ENCODE results near the gene RAB31. TPM values are rescaled to one million over a fixed set of nuclear protein-coding genes. Genes with fewer than 3 reads are reported as not detected.

The RAB31 gene
- total and polyA plus RNA-seq, 2 experiments from 2014 or later, result 8.7 to 27.7 TPM

DNA sequence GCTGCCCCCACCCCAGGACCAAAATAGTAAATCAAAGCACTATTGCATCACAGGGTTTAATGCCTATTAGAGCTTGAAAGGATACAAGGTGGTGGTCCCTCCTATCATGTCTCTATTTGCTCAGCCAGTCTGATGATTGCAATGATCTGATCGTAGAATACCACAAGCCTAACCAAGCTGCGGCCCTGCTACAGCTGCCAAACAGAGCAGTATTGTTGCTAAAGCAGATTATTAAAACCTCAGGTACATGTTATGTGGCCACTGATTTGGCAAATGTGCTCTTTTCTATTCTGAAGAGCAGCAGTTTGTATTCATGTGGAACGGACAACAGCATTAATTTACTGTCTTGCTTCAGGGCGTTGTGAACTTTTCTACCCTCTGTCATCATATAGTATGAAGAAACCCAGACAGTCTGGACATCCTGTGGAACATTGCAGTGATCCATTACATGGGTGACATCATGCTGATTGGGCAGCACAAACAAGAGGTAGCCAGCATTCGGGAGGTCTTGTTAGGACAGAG is 197.4 kb downstream of the RAB31 start:
- Histone ChIP-seq H3K4me3 (no peak overlapping the region), H3K36me3 (no peaks in the 10 kb centered on the region), H3K9me3 (ENCODE audit: low read depth) (no peaks in the 10 kb centered on the region), H3K27me3 (no peaks in the 10 kb centered on the region), H3K27ac (no peak overlapping the region), H3K4me1 (ENCODE audit: low read depth) (no peaks in the 10 kb centered on the region)
- peak in 1 of 2 donors; percentile 73 for DNase-seq (ENCODE audit: low read depth in 1 of 2, low spot score in 1 of 2)
- TF ChIP-seq, protein P1, sequence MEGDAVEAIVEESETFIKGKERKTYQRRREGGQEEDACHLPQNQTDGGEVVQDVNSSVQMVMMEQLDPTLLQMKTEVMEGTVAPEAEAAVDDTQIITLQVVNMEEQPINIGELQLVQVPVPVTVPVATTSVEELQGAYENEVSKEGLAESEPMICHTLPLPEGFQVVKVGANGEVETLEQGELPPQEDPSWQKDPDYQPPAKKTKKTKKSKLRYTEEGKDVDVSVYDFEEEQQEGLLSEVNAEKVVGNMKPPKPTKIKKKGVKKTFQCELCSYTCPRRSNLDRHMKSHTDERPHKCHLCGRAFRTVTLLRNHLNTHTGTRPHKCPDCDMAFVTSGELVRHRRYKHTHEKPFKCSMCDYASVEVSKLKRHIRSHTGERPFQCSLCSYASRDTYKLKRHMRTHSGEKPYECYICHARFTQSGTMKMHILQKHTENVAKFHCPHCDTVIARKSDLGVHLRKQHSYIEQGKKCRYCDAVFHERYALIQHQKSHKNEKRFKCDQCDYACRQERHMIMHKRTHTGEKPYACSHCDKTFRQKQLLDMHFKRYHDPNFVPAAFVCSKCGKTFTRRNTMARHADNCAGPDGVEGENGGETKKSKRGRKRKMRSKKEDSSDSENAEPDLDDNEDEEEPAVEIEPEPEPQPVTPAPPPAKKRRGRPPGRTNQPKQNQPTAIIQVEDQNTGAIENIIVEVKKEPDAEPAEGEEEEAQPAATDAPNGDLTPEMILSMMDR (IDR thresholded peaks at IDR 0.05; ENCODE audit: low read depth, low read length), result no peak

DNA sequence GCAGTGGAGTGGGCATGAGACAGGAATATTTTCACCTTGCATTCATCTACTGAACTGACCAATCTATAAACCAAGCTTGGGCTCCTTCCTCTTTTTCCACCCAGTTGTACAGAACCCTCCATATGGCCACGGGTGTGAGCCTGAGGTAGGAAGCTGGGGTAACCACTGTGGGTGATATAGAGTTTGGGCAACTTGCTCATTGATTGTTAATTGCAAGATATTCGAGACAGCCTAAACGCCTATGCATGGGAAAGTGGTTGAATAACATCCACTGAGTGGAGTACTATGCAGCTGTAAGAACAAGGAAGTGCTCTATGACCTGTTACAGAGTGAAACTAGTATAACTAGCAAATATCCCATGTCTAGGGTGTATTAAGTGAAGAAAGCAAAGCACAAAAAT is 198.4 kb downstream of the RAB31 start:
- TF ChIP-seq, protein P1 (IDR thresholded peaks at IDR 0.05; ENCODE audit: low read depth, low read length), result no peak
- Histone ChIP-seq H3K36me3 (no peaks in the 10 kb centered on the region), H3K27me3 (no peaks in the 10 kb centered on the region), H3K27ac (no peak overlapping the region), H3K4me1 (ENCODE audit: low read depth) (no peaks in the 10 kb centered on the region), H3K4me3 (no peak overlapping the region), H3K9me3 (ENCODE audit: low read depth) (no peaks in the 10 kb centered on the region)
- DNase-seq (ENCODE audit: low read depth in 1 of 2, low spot score in 1 of 2), result no peak

DNA sequence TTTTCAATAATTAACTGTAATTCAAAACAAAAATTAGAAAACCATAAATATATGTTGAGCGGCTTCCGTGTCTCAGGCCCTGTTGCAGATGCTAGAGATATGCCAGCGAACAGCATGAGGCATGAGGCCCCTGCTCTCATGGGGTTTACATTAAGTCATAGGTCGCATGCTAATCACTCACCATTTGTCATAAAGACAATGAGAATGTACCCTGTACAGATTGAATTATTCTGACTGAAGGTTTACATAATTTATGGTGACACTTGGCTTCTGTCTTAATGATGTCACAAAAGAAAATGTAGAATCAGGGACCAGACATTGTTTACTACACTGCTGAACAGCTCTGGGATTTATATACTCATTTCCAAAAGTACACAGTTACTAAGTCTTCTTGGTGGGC is 199.8 kb downstream of the RAB31 start:
- Histone ChIP-seq H3K36me3 (no peaks in the 10 kb centered on the region), H3K4me3 (no peak overlapping the region), H3K9me3 (ENCODE audit: low read depth) (no peaks in the 10 kb centered on the region), H3K27me3 (no peaks in the 10 kb centered on the region), H3K4me1 (ENCODE audit: low read depth) (no peaks in the 10 kb centered on the region), H3K27ac (no peak overlapping the region)
- TF ChIP-seq, protein P1 (IDR thresholded peaks at IDR 0.05; ENCODE audit: low read depth, low read length), result no peak
- no peak for DNase-seq (ENCODE audit: low read depth in 1 of 2, low spot score in 1 of 2)

DNA sequence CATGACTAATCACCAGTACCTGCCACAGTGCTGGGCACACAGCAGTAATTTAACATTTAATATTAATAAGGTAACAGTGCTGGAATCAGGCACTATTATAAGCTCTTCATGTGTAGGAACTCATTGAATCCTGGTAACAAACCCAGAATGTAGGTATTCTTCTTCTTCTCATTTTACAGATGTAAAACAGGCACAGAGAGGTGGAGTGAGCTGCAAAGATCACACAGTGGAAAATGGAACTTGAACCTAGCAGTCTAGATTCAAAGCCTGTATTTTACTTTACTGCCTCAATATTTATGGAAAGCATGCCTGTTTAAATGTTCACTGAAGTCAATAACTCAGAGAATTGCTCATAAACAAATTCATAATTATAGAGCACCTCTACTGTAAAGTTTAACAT is 202.0 kb downstream of the RAB31 start:
- TF ChIP-seq, protein P1 (IDR thresholded peaks at IDR 0.05; ENCODE audit: low read depth, low read length), result no peak
- H3K9me3 ChIP-seq (ENCODE audit: low read depth), result no peaks in the 10 kb centered on the region
- H3K27ac ChIP-seq, result no peak overlapping the region
- no peak overlapping the region for H3K4me3 ChIP-seq
- no peaks in the 10 kb centered on the region for H3K4me1 ChIP-seq (ENCODE audit: low read depth)
- H3K36me3 ChIP-seq, result no peaks in the 10 kb centered on the region
- no peaks in the 10 kb centered on the region for H3K27me3 ChIP-seq
- no peak for DNase-seq (ENCODE audit: low read depth in 1 of 2, low spot score in 1 of 2)

DNA sequence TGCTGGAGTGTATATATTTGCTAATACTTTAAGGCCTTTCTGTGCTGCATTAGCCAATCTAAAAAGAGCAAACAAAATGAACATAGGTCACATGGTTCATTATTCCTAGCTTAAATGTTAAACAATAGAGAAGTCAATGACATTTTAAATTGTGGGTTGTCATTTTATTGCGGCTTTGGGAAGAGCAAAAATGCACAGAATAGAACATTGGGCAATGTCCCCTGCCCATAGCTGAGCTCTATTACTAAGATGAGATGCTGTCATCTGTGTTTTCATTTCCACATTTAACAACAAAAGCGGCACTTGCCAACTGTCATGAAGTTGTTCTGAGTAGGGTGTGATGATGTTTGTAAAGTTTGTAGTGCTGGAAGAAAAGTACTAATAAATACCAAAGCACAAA is 202.6 kb downstream of the RAB31 start:
- peaks cover 1% of the 10 kb centered on the region for H3K4me1 ChIP-seq (ENCODE audit: low read depth)
- no peak for DNase-seq (ENCODE audit: low read depth in 1 of 2, low spot score in 1 of 2)
- no peaks in the 10 kb centered on the region for H3K36me3 ChIP-seq
- no peak overlapping the region for H3K27ac ChIP-seq
- TF ChIP-seq, protein P1 (IDR thresholded peaks at IDR 0.05; ENCODE audit: low read depth, low read length), result no peak
- no peaks in the 10 kb centered on the region for H3K9me3 ChIP-seq (ENCODE audit: low read depth)
- no peak overlapping the region for H3K4me3 ChIP-seq
- no peaks in the 10 kb centered on the region for H3K27me3 ChIP-seq

DNA sequence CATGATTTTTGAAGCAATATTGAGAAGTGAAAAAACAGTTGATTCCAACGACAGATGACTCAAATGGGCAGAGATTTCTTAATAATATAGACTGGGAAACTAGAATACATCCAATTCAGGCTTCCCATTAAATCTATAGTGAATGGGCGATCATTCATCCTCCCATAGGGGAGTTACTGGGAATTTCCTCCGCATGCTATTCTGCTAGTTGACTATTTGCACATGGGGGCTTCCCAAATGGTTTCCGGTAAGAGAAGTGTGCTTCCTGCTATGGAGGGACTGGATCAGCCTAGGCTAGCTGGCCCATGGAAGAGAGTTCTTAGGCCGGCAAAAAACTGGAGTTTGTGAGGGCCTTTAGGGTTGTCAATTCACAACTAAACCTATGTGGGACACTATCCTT is 203.1 kb downstream of the RAB31 start:
- Histone ChIP-seq H3K36me3 (no peaks in the 10 kb centered on the region), H3K4me3 (no peak overlapping the region), H3K27ac (no peak overlapping the region), H3K9me3 (ENCODE audit: low read depth) (no peaks in the 10 kb centered on the region), H3K27me3 (no peaks in the 10 kb centered on the region), H3K4me1 (ENCODE audit: low read depth) (peaks cover 7% of the 10 kb centered on the region)
- TF ChIP-seq, protein P1 (IDR thresholded peaks at IDR 0.05; ENCODE audit: low read depth, low read length), result no peak
- no peak for DNase-seq (ENCODE audit: low read depth in 1 of 2, low spot score in 1 of 2)
